ENCODE measurements around the gene CCDC190.
"Not testable (repeated sequence)": the region's sequence is repeated elsewhere in the genome, so short reads cannot be mapped to it uniquely, and the experiment has no call there.

- not testable (repeated sequence) for TF ChIP-seq CTCF, POLR2A (IDR thresholded peaks at IDR 0.05)
Observed at GRCh38 chr1:162818666-162819065, 42.3 kb downstream of the CCDC190 start.
